Cardiac muscle cell (in vitro differentiated cells and primary cell): ENCODE data around the gene SULT2A1. TPM values are rescaled to one million over a fixed set of nuclear protein-coding genes. Genes with fewer than 3 reads are reported as not detected.
"Not testable (repeated sequence)": the region's sequence is repeated elsewhere in the genome, so short reads cannot be mapped to it uniquely, and the experiment has no call there.

Experiments used
- DNase-seq, 2 donors: peaks; one replicate each; pipeline versions ENCODE4 v3.0.0 to v3.0.0-alpha.2; 2010 to 2017; ENCODE audit warnings: low read depth in 1 of 2, low spot score in 1 of 2
- H3K27ac ChIP-seq: fragments of 200-600 bp; sonication (generic); 2 replicates; pipeline ENCODE4 v1.5.1; 2016
- H3K27me3 ChIP-seq: fragments of 200-600 bp; sonication (generic); 2 replicates; pipeline ENCODE4 v1.6.0; 2016; ENCODE audit warnings: control low read depth
- H3K36me3 ChIP-seq: fragments of 200-600 bp; sonication (generic); 2 replicates; pipeline ENCODE4 v1.5.1; 2016; ENCODE audit warnings: control low read depth
- H3K4me1 ChIP-seq: fragments of 200-600 bp; sonication (generic); 2 replicates; pipeline ENCODE4 v1.8.1; 2017; ENCODE audit warnings: low read depth, mild to moderate bottlenecking, mixed run types
- H3K4me3 ChIP-seq: fragments of 200-600 bp; sonication (generic); 2 replicates; pipeline ENCODE4 v1.5.1; 2016; ENCODE audit warnings: mild to moderate bottlenecking
- H3K9me3 ChIP-seq: fragments of 200-600 bp; sonication (generic); 2 replicates; pipeline ENCODE4 v1.5.1; 2017; ENCODE audit warnings: low read depth, mild to moderate bottlenecking, control low read depth
- polyA plus RNA-seq: library from polyadenylated mRNA; unstranded; fragments of >200 nt; fragmentation: Nextera tagmentation; extraction: Ambion mirVana; gene quantifications from 2 replicates; pipeline ENCODE4 v1.2.1, GENCODE V29; 2016
- total RNA-seq: library from RNA; depleted of rRNA; stranded (reverse); fragments of >200 nt; gene quantifications from 2 replicates; pipeline ENCODE4 v1.2.3, GENCODE V29; 2016
- TF ChIP-seq, protein P1 (sequence below): IDR thresholded peaks from 2 replicates; pipeline ENCODE4 v1.5.1; 2012; ENCODE audit warnings: low read depth, mild to moderate bottlenecking, low read length

Gene SULT2A1, protein sequence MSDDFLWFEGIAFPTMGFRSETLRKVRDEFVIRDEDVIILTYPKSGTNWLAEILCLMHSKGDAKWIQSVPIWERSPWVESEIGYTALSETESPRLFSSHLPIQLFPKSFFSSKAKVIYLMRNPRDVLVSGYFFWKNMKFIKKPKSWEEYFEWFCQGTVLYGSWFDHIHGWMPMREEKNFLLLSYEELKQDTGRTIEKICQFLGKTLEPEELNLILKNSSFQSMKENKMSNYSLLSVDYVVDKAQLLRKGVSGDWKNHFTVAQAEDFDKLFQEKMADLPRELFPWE
- not detected in 2 replicates for total RNA-seq
- 0.09 and 0.34 TPM in 2 replicates for polyA plus RNA-seq

GRCh38 chr19:47886010-47886559, at the start of gene SULT2A1:
Gene SULT2A1 (minus strand): TSS chr19:47886315. CDS start chr19:47886257, 58 bp downstream.
- TF ChIP-seq, protein P1, sequence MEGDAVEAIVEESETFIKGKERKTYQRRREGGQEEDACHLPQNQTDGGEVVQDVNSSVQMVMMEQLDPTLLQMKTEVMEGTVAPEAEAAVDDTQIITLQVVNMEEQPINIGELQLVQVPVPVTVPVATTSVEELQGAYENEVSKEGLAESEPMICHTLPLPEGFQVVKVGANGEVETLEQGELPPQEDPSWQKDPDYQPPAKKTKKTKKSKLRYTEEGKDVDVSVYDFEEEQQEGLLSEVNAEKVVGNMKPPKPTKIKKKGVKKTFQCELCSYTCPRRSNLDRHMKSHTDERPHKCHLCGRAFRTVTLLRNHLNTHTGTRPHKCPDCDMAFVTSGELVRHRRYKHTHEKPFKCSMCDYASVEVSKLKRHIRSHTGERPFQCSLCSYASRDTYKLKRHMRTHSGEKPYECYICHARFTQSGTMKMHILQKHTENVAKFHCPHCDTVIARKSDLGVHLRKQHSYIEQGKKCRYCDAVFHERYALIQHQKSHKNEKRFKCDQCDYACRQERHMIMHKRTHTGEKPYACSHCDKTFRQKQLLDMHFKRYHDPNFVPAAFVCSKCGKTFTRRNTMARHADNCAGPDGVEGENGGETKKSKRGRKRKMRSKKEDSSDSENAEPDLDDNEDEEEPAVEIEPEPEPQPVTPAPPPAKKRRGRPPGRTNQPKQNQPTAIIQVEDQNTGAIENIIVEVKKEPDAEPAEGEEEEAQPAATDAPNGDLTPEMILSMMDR, result no peak
- Histone ChIP-seq H3K9me3 (no peaks in the 10 kb centered on the region), H3K4me3 (no peak within 1 kb of the TSS)

GRCh38 chr19:47928581-47928980, 42.5 kb upstream of the SULT2A1 start:
- not testable (repeated sequence) for H3K4me1 ChIP-seq, H3K36me3 ChIP-seq, H3K4me3 ChIP-seq, H3K9me3 ChIP-seq, H3K27ac ChIP-seq, H3K27me3 ChIP-seq, DNase-seq

More at GRCh38 chr19:47886010-47886559, at the start of gene SULT2A1:
- no peak within 1 kb of the TSS for H3K27ac ChIP-seq
- peaks cover 6% of the 10 kb centered on the region for H3K4me1 ChIP-seq
- H3K27me3 ChIP-seq, result no peaks in the 10 kb centered on the region
- no peak for DNase-seq
- no peaks in the 10 kb centered on the region for H3K36me3 ChIP-seq

DNA sequence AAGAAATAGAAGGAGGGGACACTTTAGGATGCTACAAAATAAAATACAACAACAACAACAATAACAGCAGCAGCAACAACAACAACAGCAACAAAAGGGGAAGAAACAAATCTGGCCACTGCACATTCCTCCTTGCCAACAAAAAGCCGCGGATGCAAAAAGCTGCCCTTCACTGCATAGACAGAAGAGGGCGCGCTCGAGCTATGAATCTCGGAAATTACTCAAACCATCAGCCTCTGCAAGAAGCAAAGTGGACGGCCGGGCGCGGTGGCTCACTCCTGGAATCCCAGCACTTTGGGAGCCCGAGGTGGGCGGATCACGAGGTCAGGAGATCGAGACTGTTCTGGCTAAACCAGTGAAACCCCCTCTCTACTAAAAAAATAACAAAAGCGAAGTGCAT, 34.0 kb upstream of the SULT2A1 start:
- H3K9me3 ChIP-seq, DNase-seq, H3K4me1 ChIP-seq, H3K27me3 ChIP-seq, H3K36me3 ChIP-seq, H3K27ac ChIP-seq, H3K4me3 ChIP-seq: not testable (repeated sequence)

- not testable (repeated sequence) for H3K9me3 ChIP-seq, H3K4me1 ChIP-seq, H3K27me3 ChIP-seq, H3K4me3 ChIP-seq, H3K27ac ChIP-seq, DNase-seq, H3K36me3 ChIP-seq
These were observed 24.1 kb upstream of the SULT2A1 start for GRCh38 chr19:47910191-47910590.

DNA sequence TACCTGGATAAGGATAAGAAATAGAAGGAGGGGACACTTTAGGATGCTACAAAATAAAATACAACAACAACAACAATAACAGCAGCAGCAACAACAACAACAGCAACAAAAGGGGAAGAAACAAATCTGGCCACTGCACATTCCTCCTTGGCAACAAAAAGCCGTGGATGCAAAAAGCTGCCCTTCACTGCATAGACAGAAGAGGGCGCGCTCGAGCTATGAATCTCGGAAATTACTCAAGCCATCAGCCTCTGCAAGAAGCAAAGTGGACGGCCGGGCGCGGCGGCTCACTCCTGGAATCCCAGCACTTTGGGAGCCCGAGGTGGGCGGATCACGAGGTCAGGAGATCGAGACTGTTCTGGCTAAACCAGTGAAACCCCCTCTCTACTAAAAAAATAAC, 23.2 kb upstream of the SULT2A1 start:
- DNase-seq, H3K4me3 ChIP-seq, H3K4me1 ChIP-seq, H3K9me3 ChIP-seq, H3K36me3 ChIP-seq, H3K27me3 ChIP-seq, H3K27ac ChIP-seq: not testable (repeated sequence)

GRCh38 chr19:47901370-47901769, 15.3 kb upstream of the SULT2A1 start:
- Histone ChIP-seq H3K9me3 (no peaks in the 10 kb centered on the region), H3K36me3 (no peaks in the 10 kb centered on the region), H3K27ac (no peak overlapping the region), H3K27me3 (no peaks in the 10 kb centered on the region), H3K4me3 (no peak overlapping the region), H3K4me1 (no peaks in the 10 kb centered on the region)
- DNase-seq, result no peak
- TF ChIP-seq, protein P1, result no peak

DNA sequence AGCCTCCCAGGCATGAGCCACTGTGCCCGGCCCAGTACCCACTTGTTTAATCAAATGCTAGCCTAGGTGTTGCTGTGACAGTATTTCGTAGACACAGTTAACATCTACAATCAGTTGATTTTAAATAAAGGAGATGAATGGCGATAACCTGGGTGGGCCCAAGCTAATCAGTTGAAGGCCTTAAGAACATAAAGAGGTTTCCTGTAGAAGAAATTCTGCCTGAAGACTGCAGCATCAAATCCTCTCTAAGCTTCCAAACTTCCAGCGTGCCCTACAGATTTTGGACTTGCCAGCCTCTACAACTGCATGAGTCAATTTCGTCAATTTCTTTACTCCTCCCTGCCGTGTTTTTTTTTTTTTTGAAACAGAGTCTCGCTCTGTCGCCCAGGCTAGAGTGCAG, 13.2 kb upstream of the SULT2A1 start:
- H3K27ac ChIP-seq, result no peak overlapping the region
- TF ChIP-seq, protein P1, result no peak
- no peak for DNase-seq
- no peaks in the 10 kb centered on the region for H3K4me1 ChIP-seq
- no peaks in the 10 kb centered on the region for H3K9me3 ChIP-seq
- H3K36me3 ChIP-seq, result no peaks in the 10 kb centered on the region
- H3K27me3 ChIP-seq, result no peaks in the 10 kb centered on the region
- no peak overlapping the region for H3K4me3 ChIP-seq
